ENCODE results near the gene CLRN2.

DNA sequence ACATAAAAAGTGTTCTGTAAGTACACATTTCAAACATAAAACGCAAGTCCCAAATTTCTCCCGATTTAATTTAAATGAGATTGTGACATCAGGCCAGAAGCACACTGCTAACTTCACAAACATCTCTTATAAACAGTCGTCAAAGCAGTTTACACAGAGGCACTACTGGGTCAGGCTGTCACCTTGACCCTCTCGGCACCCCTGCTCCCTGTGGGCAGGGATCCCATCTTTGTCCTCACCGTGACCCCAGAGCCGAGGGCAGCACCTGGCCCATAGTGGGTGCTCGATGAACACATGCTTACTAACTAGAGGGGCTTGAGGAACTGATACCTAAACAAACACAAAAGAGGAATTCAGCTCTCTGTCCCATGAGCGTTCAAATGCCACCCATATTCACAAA lies 25.2 kb upstream of the CLRN2 start:
- TF ChIP-seq, protein P1, sequence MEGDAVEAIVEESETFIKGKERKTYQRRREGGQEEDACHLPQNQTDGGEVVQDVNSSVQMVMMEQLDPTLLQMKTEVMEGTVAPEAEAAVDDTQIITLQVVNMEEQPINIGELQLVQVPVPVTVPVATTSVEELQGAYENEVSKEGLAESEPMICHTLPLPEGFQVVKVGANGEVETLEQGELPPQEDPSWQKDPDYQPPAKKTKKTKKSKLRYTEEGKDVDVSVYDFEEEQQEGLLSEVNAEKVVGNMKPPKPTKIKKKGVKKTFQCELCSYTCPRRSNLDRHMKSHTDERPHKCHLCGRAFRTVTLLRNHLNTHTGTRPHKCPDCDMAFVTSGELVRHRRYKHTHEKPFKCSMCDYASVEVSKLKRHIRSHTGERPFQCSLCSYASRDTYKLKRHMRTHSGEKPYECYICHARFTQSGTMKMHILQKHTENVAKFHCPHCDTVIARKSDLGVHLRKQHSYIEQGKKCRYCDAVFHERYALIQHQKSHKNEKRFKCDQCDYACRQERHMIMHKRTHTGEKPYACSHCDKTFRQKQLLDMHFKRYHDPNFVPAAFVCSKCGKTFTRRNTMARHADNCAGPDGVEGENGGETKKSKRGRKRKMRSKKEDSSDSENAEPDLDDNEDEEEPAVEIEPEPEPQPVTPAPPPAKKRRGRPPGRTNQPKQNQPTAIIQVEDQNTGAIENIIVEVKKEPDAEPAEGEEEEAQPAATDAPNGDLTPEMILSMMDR (IDR thresholded peaks at IDR 0.05): no peak
- TF ChIP-seq POLR2AphosphoS5 (IDR thresholded peaks at IDR 0.05; ENCODE audit: low read depth, low read length): no peak
- TF ChIP-seq TCF7L2 (IDR thresholded peaks at IDR 0.05; ENCODE audit: low read depth, low read length): no peak
- no peak for TF ChIP-seq SIN3A (IDR thresholded peaks at IDR 0.05; ENCODE audit: borderline replicate concordance, insufficient read depth, low read depth, low read length)
- TF ChIP-seq, protein P2, sequence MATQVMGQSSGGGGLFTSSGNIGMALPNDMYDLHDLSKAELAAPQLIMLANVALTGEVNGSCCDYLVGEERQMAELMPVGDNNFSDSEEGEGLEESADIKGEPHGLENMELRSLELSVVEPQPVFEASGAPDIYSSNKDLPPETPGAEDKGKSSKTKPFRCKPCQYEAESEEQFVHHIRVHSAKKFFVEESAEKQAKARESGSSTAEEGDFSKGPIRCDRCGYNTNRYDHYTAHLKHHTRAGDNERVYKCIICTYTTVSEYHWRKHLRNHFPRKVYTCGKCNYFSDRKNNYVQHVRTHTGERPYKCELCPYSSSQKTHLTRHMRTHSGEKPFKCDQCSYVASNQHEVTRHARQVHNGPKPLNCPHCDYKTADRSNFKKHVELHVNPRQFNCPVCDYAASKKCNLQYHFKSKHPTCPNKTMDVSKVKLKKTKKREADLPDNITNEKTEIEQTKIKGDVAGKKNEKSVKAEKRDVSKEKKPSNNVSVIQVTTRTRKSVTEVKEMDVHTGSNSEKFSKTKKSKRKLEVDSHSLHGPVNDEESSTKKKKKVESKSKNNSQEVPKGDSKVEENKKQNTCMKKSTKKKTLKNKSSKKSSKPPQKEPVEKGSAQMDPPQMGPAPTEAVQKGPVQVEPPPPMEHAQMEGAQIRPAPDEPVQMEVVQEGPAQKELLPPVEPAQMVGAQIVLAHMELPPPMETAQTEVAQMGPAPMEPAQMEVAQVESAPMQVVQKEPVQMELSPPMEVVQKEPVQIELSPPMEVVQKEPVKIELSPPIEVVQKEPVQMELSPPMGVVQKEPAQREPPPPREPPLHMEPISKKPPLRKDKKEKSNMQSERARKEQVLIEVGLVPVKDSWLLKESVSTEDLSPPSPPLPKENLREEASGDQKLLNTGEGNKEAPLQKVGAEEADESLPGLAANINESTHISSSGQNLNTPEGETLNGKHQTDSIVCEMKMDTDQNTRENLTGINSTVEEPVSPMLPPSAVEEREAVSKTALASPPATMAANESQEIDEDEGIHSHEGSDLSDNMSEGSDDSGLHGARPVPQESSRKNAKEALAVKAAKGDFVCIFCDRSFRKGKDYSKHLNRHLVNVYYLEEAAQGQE (IDR thresholded peaks at IDR 0.05; ENCODE audit: insufficient read depth in 1 of 2, low read depth in 2 of 2, low read length in 1 of 2): no peak
